HG03442 (cell line): Measurements from ENCODE around the gene PPP5C.

Experiments
- ATAC-seq: cut with Tn5 transposase; IDR thresholded peaks from one replicate; pipeline ENCODE4 v1.9.1; 2021; ENCODE audit warnings: mild to moderate bottlenecking, moderate library complexity; ENCODE audit not compliant: unreplicated experiment

Gene PPP5C

GRCh38 chr19:46330319-46330918 lies 16.5 kb upstream of the PPP5C start:
- ATAC-seq = no peak

GRCh38 chr19:46337487-46337886 lies 9.4 kb upstream of the PPP5C start:
- no peak for ATAC-seq

- ATAC-seq = no peak
Measured at GRCh38 chr19:46339446-46339845, 7.4 kb upstream of the PPP5C start.

GRCh38 chr19:46340051-46340659 lies 6.7 kb upstream of the PPP5C start:
- ATAC-seq = no peak

- ATAC-seq = no peak
Measured at GRCh38 chr19:46341937-46342336, 5.0 kb upstream of the PPP5C start.

- no peak for ATAC-seq
Measured at GRCh38 chr19:46344363-46344762, 2.5 kb upstream of the PPP5C start.

- no peak for ATAC-seq
Measured at GRCh38 chr19:46345157-46345556, 1.7 kb upstream of the PPP5C start.

GRCh38 chr19:46347572-46347883 lies 641 bp downstream of the PPP5C start:
- ATAC-seq = no peak

GRCh38 chr19:46347985-46348384 lies 1.1 kb downstream of the PPP5C start:
- no peak for ATAC-seq

- ATAC-seq = no peak
Measured at GRCh38 chr19:46349311-46349993, 2.6 kb downstream of the PPP5C start.

GRCh38 chr19:46350029-46350757 lies 3.3 kb downstream of the PPP5C start:
- no peak for ATAC-seq

GRCh38 chr19:46350758-46351159 lies 3.9 kb downstream of the PPP5C start:
- ATAC-seq = no peak

GRCh38 chr19:46351241-46352041 lies 4.6 kb downstream of the PPP5C start:
- no peak for ATAC-seq

- ATAC-seq = no peak
Measured at GRCh38 chr19:46353730-46354528, 7.0 kb downstream of the PPP5C start.

- no peak for ATAC-seq
Measured at GRCh38 chr19:46355234-46356148, 8.6 kb downstream of the PPP5C start.

- no peak for ATAC-seq
Measured at GRCh38 chr19:46356149-46357055, 9.5 kb downstream of the PPP5C start.

GRCh38 chr19:46357846-46358583 lies 11.1 kb downstream of the PPP5C start:
- ATAC-seq = no peak

GRCh38 chr19:46361915-46362314 lies 15.0 kb downstream of the PPP5C start:
- ATAC-seq = no peak
